ENCODE results near the gene ERP44.

ERP44 gene

GRCh38 chr9:99929652-99930051, 169.1 kb downstream of the ERP44 start:
- DNase-seq: no peak

Data from T-helper 2 cell (primary cell).